LNCAP (cell line): ENCODE measurements around the gene UNC5B.

ENCODE experiments used
- CTCF ChIP-seq: fragments of 450-650 bp; IDR thresholded peaks from 2 replicates; pipeline ENCODE4 v1.5.1; 2017; ENCODE audit warnings: mild to moderate bottlenecking

UNC5B gene

GRCh38 chr10:71317739-71318138, 105.4 kb downstream of the UNC5B start:
- no peak for TF ChIP-seq CTCF

- peak; percentile 72 for TF ChIP-seq CTCF
These were observed 106.9 kb downstream of the UNC5B start, which contains the start of gene SLC29A3 for GRCh38 chr10:71319042-71319799. SLC29A3 (plus strand) TSS chr10:71319259; CDS start chr10:71319310, 51 bp downstream.

GRCh38 chr10:71319800-71320392, 107.5 kb downstream of the UNC5B start:
- 0 out of 2 replicates have a peak, but pooled peaks have one; percentile 1 for TF ChIP-seq CTCF

- no peak for TF ChIP-seq CTCF
These were observed 108.2 kb downstream of the UNC5B start for GRCh38 chr10:71320592-71320991.

GRCh38 chr10:71321386-71321785, 109.0 kb downstream of the UNC5B start:
- no peak for TF ChIP-seq CTCF

- TF ChIP-seq CTCF: no peak
These were observed 111.0 kb downstream of the UNC5B start for GRCh38 chr10:71323407-71323806.

GRCh38 chr10:71324743-71325142, 112.4 kb downstream of the UNC5B start:
- TF ChIP-seq CTCF: no peak
